AG09309 (cell line): Measurements from ENCODE around the gene RNF44.

Source experiments
- DNase-seq: peaks from one replicate; pipeline ENCODE4 v3.0.0-alpha.2; 2010; ENCODE audit warnings: low read depth
- H3K4me3 ChIP-seq: 2 replicates; pipeline ENCODE4 v1.5.1; 2011; ENCODE audit warnings: mild to moderate bottlenecking, low read depth, low read length, moderate library complexity; ENCODE audit not compliant: control insufficient read depth
- CTCF ChIP-seq: IDR thresholded peaks from 2 replicates; pipeline ENCODE4 v1.5.1; 2011; ENCODE audit warnings: mild to moderate bottlenecking, low read depth, low read length, inconsistent platforms; ENCODE audit not compliant: insufficient read depth, control insufficient read depth; ENCODE audit errors: missing control alignments

RNF44 gene

GRCh38 chr5:176500511-176500910 is 36.7 kb downstream of the RNF44 start:
- H3K4me3 ChIP-seq = no peak overlapping the region
- TF ChIP-seq CTCF = no peak
- DNase-seq = no peak

- no peak overlapping the region for H3K4me3 ChIP-seq
- TF ChIP-seq CTCF = no peak
- no peak for DNase-seq
These were observed 37.9 kb downstream of the RNF44 start for GRCh38 chr5:176499273-176499672.

- DNase-seq = no peak
- no peak for TF ChIP-seq CTCF
- H3K4me3 ChIP-seq = no peak overlapping the region
These were observed 39.4 kb downstream of the RNF44 start for GRCh38 chr5:176497852-176498251.

GRCh38 chr5:176492431-176492830 is 44.8 kb downstream of the RNF44 start:
- DNase-seq = no peak
- no peak overlapping the region for H3K4me3 ChIP-seq
- TF ChIP-seq CTCF = no peak

- DNase-seq = no peak
- H3K4me3 ChIP-seq = no peak overlapping the region
- TF ChIP-seq CTCF = no peak
These were observed 45.3 kb downstream of the RNF44 start for GRCh38 chr5:176491901-176492300.

- no peak overlapping the region for H3K4me3 ChIP-seq
- no peak for DNase-seq
- TF ChIP-seq CTCF = no peak
These were observed 46.1 kb downstream of the RNF44 start for GRCh38 chr5:176491101-176491502.

GRCh38 chr5:176490301-176490700 is 46.9 kb downstream of the RNF44 start:
- no peak overlapping the region for H3K4me3 ChIP-seq
- no peak for TF ChIP-seq CTCF
- DNase-seq = no peak
